ENCODE measurements around the gene ZNF780B.
"Not testable (repeated sequence)": the region's sequence is repeated elsewhere in the genome, so short reads cannot be mapped to it uniquely, and the experiment has no call there.

GRCh38 chr19:40041718-40042117 is 14.3 kb downstream of the ZNF780B start:
- not testable (repeated sequence) for TF ChIP-seq NRF1 (IDR thresholded peaks at IDR 0.05; ENCODE audit: low read depth, low read length); GTF2F1 (IDR thresholded peaks at IDR 0.05; ENCODE audit: borderline replicate concordance, low read depth, low read length); EZH2 (IDR thresholded peaks at IDR 0.05; ENCODE audit: low read depth, low read length, severe bottlenecking); SP1 (IDR thresholded peaks at IDR 0.05; ENCODE audit: low read depth, low read length); POLR2A (IDR thresholded peaks at IDR 0.05; ENCODE audit: control extremely low read depth in 1 of 2, low read depth in 2 of 2, low read length in 2 of 2); CTCF (IDR thresholded peaks at IDR 0.05; ENCODE audit: control extremely low read depth in 1 of 3, insufficient read depth in 1 of 3, low read depth in 1 of 3, low read length in 3 of 3); JUND (IDR thresholded peaks at IDR 0.05; ENCODE audit: low read length); POLR2AphosphoS5 (IDR thresholded peaks at IDR 0.05; ENCODE audit: low read depth, low read length); YY1 (IDR thresholded peaks at IDR 0.05; ENCODE audit: low read depth, low read length); KDM5A (IDR thresholded peaks at IDR 0.05; ENCODE audit: low read length); FOSL1 (IDR thresholded peaks at IDR 0.05; ENCODE audit: insufficient read depth, low read depth, low read length); MAFK (IDR thresholded peaks at IDR 0.05; ENCODE audit: low read depth, low read length); GABPA (IDR thresholded peaks at IDR 0.05; ENCODE audit: borderline replicate concordance, insufficient read depth, low read length); ATF2 (IDR thresholded peaks at IDR 0.05; ENCODE audit: low read length)

Data from H1 (cell line).